Globus pallidus (tissue), 1 donor: ENCODE results near the gene ABL1.

Experiments
- DNase-seq: peaks from one replicate; pipeline ENCODE4 v3.0.0-alpha.2; 2015; ENCODE audit warnings: low spot score

The ABL1 gene

GRCh38 chr9:130918101-130918825 lies 83.2 kb downstream of the ABL1 start:
- no peak for DNase-seq

- peak; percentile 74 for DNase-seq
These were observed 83.9 kb downstream of the ABL1 start for GRCh38 chr9:130918826-130919558.

- DNase-seq, result no peak
These were observed 84.6 kb downstream of the ABL1 start for GRCh38 chr9:130919559-130920145.

GRCh38 chr9:130920233-130920632 lies 85.2 kb downstream of the ABL1 start:
- DNase-seq, result no peak

GRCh38 chr9:130920762-130921299 lies 85.8 kb downstream of the ABL1 start:
- DNase-seq, result no peak

GRCh38 chr9:130921300-130921988 lies 86.4 kb downstream of the ABL1 start:
- no peak for DNase-seq

- DNase-seq, result no peak
These were observed 87.2 kb downstream of the ABL1 start for GRCh38 chr9:130921989-130922892.

GRCh38 chr9:130922893-130923610 lies 88.0 kb downstream of the ABL1 start:
- DNase-seq, result no peak

- DNase-seq, result no peak
These were observed 88.8 kb downstream of the ABL1 start for GRCh38 chr9:130923611-130924447.

- no peak for DNase-seq
These were observed 89.4 kb downstream of the ABL1 start for GRCh38 chr9:130924448-130924788.

- DNase-seq, result no peak
These were observed 90.1 kb downstream of the ABL1 start for GRCh38 chr9:130925050-130925678.

- DNase-seq, result no peak
These were observed 92.3 kb downstream of the ABL1 start for GRCh38 chr9:130927338-130927737.

- DNase-seq, result no peak
These were observed 93.2 kb downstream of the ABL1 start for GRCh38 chr9:130927995-130928900.

- no peak for DNase-seq
These were observed 94.6 kb downstream of the ABL1 start for GRCh38 chr9:130929571-130930038.

- DNase-seq, result no peak
These were observed 95.2 kb downstream of the ABL1 start for GRCh38 chr9:130930132-130930803.

GRCh38 chr9:130930804-130931349 lies 95.8 kb downstream of the ABL1 start:
- DNase-seq, result no peak
